PC-3 (cell line): ENCODE data around the gene RNF126. TPM values are rescaled to one million over a fixed set of nuclear protein-coding genes. Genes with fewer than 3 reads are reported as not detected.
"Not testable (repeated sequence)": the region's sequence is repeated elsewhere in the genome, so short reads cannot be mapped to it uniquely, and the experiment has no call there.

ENCODE experiments used
- ATAC-seq: fragments of 200-7000 bp; cut with Tn5 transposase; 2 replicates; pipeline ENCODE4 v1.9.1; 2020; ENCODE audit warnings: mild to moderate bottlenecking, moderate library complexity
- BruUV-seq: library from RNA; stranded (reverse); fragments of 400-500 nt; replicated peaks from 2 replicates; lab custom pipeline; 2021; lab: Mats Ljungman, UMichigan
- CTCF ChIA-PET: fragments of 300-600 bp; sonication (Branson Sonifier 250); formaldehyde crosslinking; loops from one replicate; lab custom pipeline; 2022; ENCODE audit warnings: antibody characterized with exemption; lab: Charles Lee
- POLR2A ChIA-PET: fragments of 300-600 bp; sonication (Branson Sonifier 250); formaldehyde crosslinking; loops from one replicate; lab custom pipeline; 2022; ENCODE audit warnings: antibody characterized with exemption; ENCODE audit not compliant: unreplicated experiment; lab: Charles Lee
- DNase-seq: peaks from one replicate; pipeline ENCODE4 v3.0.0-alpha.2; 2015
- H2AFZ ChIP-seq: fragments of 300-600 bp; sonication (generic); 2 replicates; pipeline ENCODE4 v1.6.0; 2016; ENCODE audit warnings: antibody characterized with exemption, low read length
- H3F3A ChIP-seq: fragments of 300-600 bp; sonication (generic); one replicate; pipeline ENCODE4 v1.6.0; 2017; ENCODE audit warnings: antibody characterized with exemption, low read length, control low read depth, mild to moderate bottlenecking; ENCODE audit not compliant: unreplicated experiment
- H3K27ac ChIP-seq: fragments of 300-600 bp; sonication (generic); 2 replicates; pipeline ENCODE4 v1.5.1; 2016; ENCODE audit warnings: mild to moderate bottlenecking, low read length
- H3K27me3 ChIP-seq: fragments of 300-600 bp; sonication (generic); 2 replicates; pipeline ENCODE4 v1.6.1; 2016; ENCODE audit warnings: low read length, mixed read lengths
- H3K36me3 ChIP-seq: fragments of 300-600 bp; sonication (generic); 2 replicates; pipeline ENCODE4 v1.6.1; 2016; ENCODE audit warnings: low read depth, mixed run types, low read length, mixed read lengths
- H3K4me1 ChIP-seq: fragments of 300-600 bp; sonication (generic); 2 replicates; pipeline ENCODE4 v1.5.1; 2016; ENCODE audit warnings: low read length; ENCODE audit not compliant: insufficient read depth
- H3K4me2 ChIP-seq: fragments of 300-600 bp; sonication (generic); 2 replicates; pipeline ENCODE4 v1.6.0; 2016; ENCODE audit warnings: low read length
- H3K4me3 ChIP-seq: fragments of 300-600 bp; sonication (generic); 2 replicates; pipeline ENCODE4 v1.5.1; 2016; ENCODE audit warnings: mild to moderate bottlenecking, low read length, mixed read lengths
- H3K79me2 ChIP-seq: fragments of 300-600 bp; sonication (generic); 2 replicates; pipeline ENCODE4 v1.6.1; 2017; ENCODE audit warnings: low read length, mixed read lengths
- H3K9ac ChIP-seq: fragments of 300-600 bp; sonication (generic); 2 replicates; pipeline ENCODE4 v1.6.0; 2016; ENCODE audit warnings: mild to moderate bottlenecking, low read length
- H3K9me2 ChIP-seq: fragments of 300-600 bp; sonication (generic); replicated peaks from 2 replicates; pipeline ENCODE4 v1.6.1; 2016; ENCODE audit warnings: mixed run types, low read length, mixed read lengths
- H3K9me3 ChIP-seq: fragments of 300-600 bp; sonication (generic); 2 replicates; pipeline ENCODE4 v1.6.1; 2016; ENCODE audit warnings: low read length, mixed read lengths
- H4K20me1 ChIP-seq: fragments of 300-600 bp; sonication (generic); 2 replicates; pipeline ENCODE4 v1.6.1; 2016; ENCODE audit warnings: low read length, mixed read lengths
- EZH2 ChIP-seq: fragments of 300-600 bp; sonication (generic); IDR thresholded peaks from one replicate; pipeline ENCODE4 v1.6.1; 2017; ENCODE audit warnings: antibody characterized with exemption, mild to moderate bottlenecking, low read length; ENCODE audit not compliant: unreplicated experiment
- EZH2phosphoT487 ChIP-seq: fragments of 300-600 bp; sonication (generic); IDR thresholded peaks from 2 replicates; pipeline ENCODE4 v1.6.1; 2018; ENCODE audit warnings: mild to moderate bottlenecking, antibody characterized with exemption, low read length, borderline replicate concordance
- intact Hi-C: fragments of 100-400 bp; cut with micrococcal nuclease; formaldehyde crosslinking; loops from 2 replicates; pipeline ENCODE4 v1.9.0; 2023
- total RNA-seq: library from RNA; depleted of rRNA; stranded (reverse); fragments of >200 nt; gene quantifications from 2 replicates; pipeline ENCODE4 v1.2.3, GENCODE V29; 2014
- TF ChIP-seq, protein P1 (sequence below): fragments of 300-600 bp; sonication (generic); conservative IDR thresholded peaks from 2 replicates; pipeline ENCODE4 v1.5.1; 2017; ENCODE audit warnings: antibody characterized with exemption, low read depth, mild to moderate bottlenecking, low read length

The RNF126 gene
- total RNA-seq, 1 experiment from 2014 or later: 86.4 TPM

DNA sequence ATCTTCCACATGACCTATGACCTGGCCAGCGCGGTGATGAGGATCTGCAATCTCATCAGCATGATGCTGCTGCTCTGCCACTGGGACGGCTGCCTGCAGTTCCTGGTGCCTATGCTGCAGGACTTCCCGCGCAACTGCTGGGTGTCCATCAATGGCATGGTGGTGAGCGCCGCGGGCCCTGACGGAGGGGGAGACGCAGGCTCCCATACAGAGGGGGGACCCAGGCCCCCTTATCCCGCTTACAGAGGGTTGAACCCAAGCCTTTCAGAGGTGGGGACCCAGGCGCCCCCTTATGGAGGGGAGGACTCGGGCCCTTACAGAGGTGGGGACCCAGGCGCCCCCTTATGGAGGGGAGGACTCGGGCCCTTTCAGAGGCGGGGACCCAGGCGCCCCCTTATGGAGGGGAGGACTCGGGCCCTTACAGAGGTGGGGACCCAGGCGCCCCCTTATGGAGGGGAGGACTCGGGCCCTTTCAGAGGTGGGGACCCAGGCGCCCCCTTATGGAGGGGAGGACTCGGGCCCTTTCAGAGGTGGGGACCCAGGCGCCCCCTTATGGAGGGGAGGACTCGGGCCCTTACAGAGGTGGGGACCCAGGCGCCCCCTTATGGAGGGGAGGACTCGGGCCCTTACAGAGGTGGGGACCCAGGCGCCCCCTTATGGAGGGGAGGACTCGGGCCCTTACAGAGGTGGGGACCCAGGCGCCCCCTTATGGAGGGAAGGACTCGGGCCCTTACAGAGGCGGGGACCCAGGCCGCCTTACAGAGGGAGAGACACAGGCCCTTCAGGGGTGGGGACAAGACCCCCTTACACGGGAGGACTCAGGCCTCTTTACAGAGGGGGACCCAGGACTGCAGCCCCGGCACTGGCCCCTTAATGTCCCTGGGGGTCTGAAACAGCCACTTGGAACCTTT lies 57.7 kb downstream of the RNF126 start:
- H2AFZ ChIP-seq, ATAC-seq, H3K9ac ChIP-seq, CTCF ChIA-PET, BruUV-seq, DNase-seq, H3K36me3 ChIP-seq, H3K79me2 ChIP-seq, H3K9me2 ChIP-seq, H4K20me1 ChIP-seq, H3K4me3 ChIP-seq, intact Hi-C loops, H3F3A ChIP-seq, H3K27ac ChIP-seq, H3K9me3 ChIP-seq, H3K4me1 ChIP-seq, H3K27me3 ChIP-seq, POLR2A ChIA-PET, H3K4me2 ChIP-seq: not testable (repeated sequence)
- TF ChIP-seq, protein P1, sequence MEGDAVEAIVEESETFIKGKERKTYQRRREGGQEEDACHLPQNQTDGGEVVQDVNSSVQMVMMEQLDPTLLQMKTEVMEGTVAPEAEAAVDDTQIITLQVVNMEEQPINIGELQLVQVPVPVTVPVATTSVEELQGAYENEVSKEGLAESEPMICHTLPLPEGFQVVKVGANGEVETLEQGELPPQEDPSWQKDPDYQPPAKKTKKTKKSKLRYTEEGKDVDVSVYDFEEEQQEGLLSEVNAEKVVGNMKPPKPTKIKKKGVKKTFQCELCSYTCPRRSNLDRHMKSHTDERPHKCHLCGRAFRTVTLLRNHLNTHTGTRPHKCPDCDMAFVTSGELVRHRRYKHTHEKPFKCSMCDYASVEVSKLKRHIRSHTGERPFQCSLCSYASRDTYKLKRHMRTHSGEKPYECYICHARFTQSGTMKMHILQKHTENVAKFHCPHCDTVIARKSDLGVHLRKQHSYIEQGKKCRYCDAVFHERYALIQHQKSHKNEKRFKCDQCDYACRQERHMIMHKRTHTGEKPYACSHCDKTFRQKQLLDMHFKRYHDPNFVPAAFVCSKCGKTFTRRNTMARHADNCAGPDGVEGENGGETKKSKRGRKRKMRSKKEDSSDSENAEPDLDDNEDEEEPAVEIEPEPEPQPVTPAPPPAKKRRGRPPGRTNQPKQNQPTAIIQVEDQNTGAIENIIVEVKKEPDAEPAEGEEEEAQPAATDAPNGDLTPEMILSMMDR: peak; percentile 48; the same call in 1 of the 2 replicates

GRCh38 chr19:604355-604754 lies 58.7 kb downstream of the RNF126 start:
- Histone ChIP-seq H3K27me3 (no peaks in the 10 kb centered on the region), H2AFZ (no peak overlapping the region), H3K4me3 (no peak overlapping the region), H3K9ac (no peak overlapping the region), H3K4me2 (no peak overlapping the region), H3K9me3 (no peaks in the 10 kb centered on the region), H3K79me2 (no peaks in the 10 kb centered on the region), H3F3A (no peaks in the 10 kb centered on the region), H3K4me1 (no peaks in the 10 kb centered on the region), H3K36me3 (no peaks in the 10 kb centered on the region), H3K27ac (no peak overlapping the region), H4K20me1 (no peaks in the 10 kb centered on the region), H3K9me2 (no peaks in the 10 kb centered on the region)
- TF ChIP-seq EZH2 (no peak), EZH2phosphoT487 (no peak)
- TF ChIP-seq, protein P1: no peak
- intact Hi-C loops: no loop called here
- BruUV-seq: no TSS peak
- ChIA-PET POLR2A (no interaction called here), CTCF (no interaction called here)
- DNase-seq (no peak), ATAC-seq (no peak)

- ATAC-seq, H2AFZ ChIP-seq, CTCF ChIA-PET, intact Hi-C loops, H3K27me3 ChIP-seq, H3K9ac ChIP-seq, H3K9me2 ChIP-seq, H3K4me3 ChIP-seq, H4K20me1 ChIP-seq, DNase-seq, H3F3A ChIP-seq, H3K27ac ChIP-seq, H3K4me2 ChIP-seq, H3K36me3 ChIP-seq, POLR2A ChIA-PET, H3K9me3 ChIP-seq, H3K4me1 ChIP-seq, BruUV-seq, H3K79me2 ChIP-seq: not testable (repeated sequence)
Measured at GRCh38 chr19:603779-604178, 59.2 kb downstream of the RNF126 start.

- H3K4me1 ChIP-seq, DNase-seq, H3K36me3 ChIP-seq, H4K20me1 ChIP-seq, POLR2A ChIA-PET, H3F3A ChIP-seq, BruUV-seq, H3K4me2 ChIP-seq, CTCF ChIA-PET, ATAC-seq, H3K9ac ChIP-seq, H3K9me3 ChIP-seq, H2AFZ ChIP-seq, H3K27ac ChIP-seq, H3K4me3 ChIP-seq, H3K27me3 ChIP-seq, H3K9me2 ChIP-seq, H3K79me2 ChIP-seq, intact Hi-C loops: not testable (repeated sequence)
Measured at GRCh38 chr19:603302-603639, 59.7 kb downstream of the RNF126 start.
